Measurements from ENCODE around the gene THEM5. TPM values are rescaled to one million over a fixed set of nuclear protein-coding genes. Genes with fewer than 3 reads are reported as not detected.

THEM5 gene
- total and polyA plus RNA-seq, 10 of the 15 experiments (the other 5 are each of a cell fraction or from before 2014, with no cell fraction given) = 0.16 TPM; not detected in 9

DNA sequence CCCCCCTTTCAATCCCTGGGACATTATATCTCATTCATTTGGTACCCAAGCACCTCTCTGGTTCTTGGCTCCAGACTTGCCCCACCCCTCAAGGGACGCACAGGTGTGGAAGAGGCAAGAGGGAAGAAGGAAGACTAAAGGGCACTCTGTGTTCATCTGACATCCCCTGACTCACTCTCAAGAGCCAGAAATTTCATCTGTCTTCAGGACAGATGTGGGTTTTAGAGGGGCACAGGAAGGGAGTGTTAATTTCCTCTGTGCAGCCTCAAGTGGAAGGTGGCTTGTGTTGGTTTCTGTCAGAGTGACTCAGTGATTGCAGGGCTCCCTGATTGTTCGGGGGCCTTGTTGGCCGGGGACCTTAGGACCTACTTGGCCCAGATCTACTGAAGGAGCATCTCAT, 16.3 kb downstream of the THEM5 start:
- in situ Hi-C loops (cut with MboI) = loop anchor here (5.0 to 10.0 kb wide), 3 partner anchors 245 to 542 kb away; no protein-coding TSS in a partner anchor
- H3K27me3 ChIP-seq (replicated peaks in 1 of 2; ENCODE audit: control insufficient read depth in 2 of 2, insufficient read depth in 2 of 2, low read length in 1 of 2) = peaks cover 0 to 8% of the 10 kb centered on the region in 2 experiments
- DNase-seq (ENCODE audit: low read depth, low spot score) (no peak), FAIRE-seq (no peak), ATAC-seq (no peak)
- 67% methylated on average over 3 of the region's 3 CpGs for WGBS (ENCODE audit: insufficient coverage, insufficient replicate concordance, low lambda C conversion rate, missing lambda C conversion rate)
- no peak overlapping the region for H3K4me2 ChIP-seq (ENCODE audit: control insufficient read depth, insufficient read depth)
- no peak overlapping the region for H3K27ac ChIP-seq (ENCODE audit: control insufficient read depth, insufficient read depth)
- H3K9ac ChIP-seq (ENCODE audit: control insufficient read depth, insufficient read depth, low read length) = no peak overlapping the region
- H3K36me3 ChIP-seq (ENCODE audit: control insufficient read depth in 2 of 2, insufficient read depth in 2 of 2, low read length in 1 of 2) = no peaks in the 10 kb centered on the region
- H3K9me3 ChIP-seq (replicated peaks; ENCODE audit: control insufficient read depth, insufficient read depth, low read length) = no peaks in the 10 kb centered on the region
- CTCF ChIA-PET = interaction anchor here (0.6 to 2.8 kb wide), 24 partner anchors 8 to 790 kb away, joined by 3 to 20 read pairs (median 3); partner anchors contain the start of genes C1orf56, MRPL9, RIIAD1 and TDRKH
- intact Hi-C loops (cut with micrococcal nuclease; ENCODE audit: unreplicated experiment) = loop anchor here (2.0 to 10.0 kb wide), 3 partner anchors 122 to 302 kb away; partner anchors contain the start of gene CELF3
- POLR2A ChIA-PET = interaction anchor here (0.5 to 1.4 kb wide), 4 partner anchors 22 to 1547 kb away, joined by 3 to 6 read pairs (median 4); no protein-coding TSS in a partner anchor
- no peak overlapping the region for H2AFZ ChIP-seq (ENCODE audit: control insufficient read depth, low read depth, low read length)
- no peak overlapping the region for H3K4me3 ChIP-seq
- no TSS peak for BruUV-seq (replicated peaks)
- no peaks in the 10 kb centered on the region for H3K79me2 ChIP-seq (ENCODE audit: control insufficient read depth, insufficient read depth, low read length)
- SMC1A ChIA-PET (ENCODE audit: uncharacterized antibody, unreplicated experiment) = interaction anchor here (0.5 to 3.8 kb wide), 20 partner anchors 8 to 536 kb away, joined by 3 to 16 read pairs (median 3); partner anchors contain the start of gene MRPL9
- RAD21 ChIA-PET (ENCODE audit: unreplicated experiment) = interaction anchor here (0.6 to 1.4 kb wide), 13 partner anchors 9 to 585 kb away, joined by 3 to 10 read pairs (median 4); partner anchors contain the start of gene MRPL9
- H3K4me1 ChIP-seq (ENCODE audit: control insufficient read depth, insufficient read depth, low read length) = peaks cover 10% of the 10 kb centered on the region; the same call in 1 of the 2 replicates
- H4K20me1 ChIP-seq (ENCODE audit: control insufficient read depth, insufficient read depth) = peaks cover 5% of the 10 kb centered on the region; the same call in 1 of the 2 replicates
- TF ChIP-seq ASH2L (IDR thresholded peaks at IDR 0.05; ENCODE audit: borderline replicate concordance, low read depth) (no peak), STAT3 (IDR thresholded peaks at IDR 0.05; ENCODE audit: low read depth, low read length) (no peak), RUNX3 (IDR thresholded peaks at IDR 0.05; ENCODE audit: low read length) (no peak), ATF7 (IDR thresholded peaks at IDR 0.05; ENCODE audit: low read depth) (no peak), ZNF384 (IDR thresholded peaks at IDR 0.05; ENCODE audit: borderline replicate concordance, low read depth, low read length) (no peak), BACH1 (IDR thresholded peaks at IDR 0.05; ENCODE audit: borderline replicate concordance) (no peak), NFXL1 (IDR thresholded peaks at IDR 0.05; ENCODE audit: borderline replicate concordance) (no peak), SUPT20H (IDR thresholded peaks at IDR 0.05; ENCODE audit: borderline replicate concordance, control insufficient read depth, low read depth, low read length) (no peak)
- TF ChIP-seq, protein P1, sequence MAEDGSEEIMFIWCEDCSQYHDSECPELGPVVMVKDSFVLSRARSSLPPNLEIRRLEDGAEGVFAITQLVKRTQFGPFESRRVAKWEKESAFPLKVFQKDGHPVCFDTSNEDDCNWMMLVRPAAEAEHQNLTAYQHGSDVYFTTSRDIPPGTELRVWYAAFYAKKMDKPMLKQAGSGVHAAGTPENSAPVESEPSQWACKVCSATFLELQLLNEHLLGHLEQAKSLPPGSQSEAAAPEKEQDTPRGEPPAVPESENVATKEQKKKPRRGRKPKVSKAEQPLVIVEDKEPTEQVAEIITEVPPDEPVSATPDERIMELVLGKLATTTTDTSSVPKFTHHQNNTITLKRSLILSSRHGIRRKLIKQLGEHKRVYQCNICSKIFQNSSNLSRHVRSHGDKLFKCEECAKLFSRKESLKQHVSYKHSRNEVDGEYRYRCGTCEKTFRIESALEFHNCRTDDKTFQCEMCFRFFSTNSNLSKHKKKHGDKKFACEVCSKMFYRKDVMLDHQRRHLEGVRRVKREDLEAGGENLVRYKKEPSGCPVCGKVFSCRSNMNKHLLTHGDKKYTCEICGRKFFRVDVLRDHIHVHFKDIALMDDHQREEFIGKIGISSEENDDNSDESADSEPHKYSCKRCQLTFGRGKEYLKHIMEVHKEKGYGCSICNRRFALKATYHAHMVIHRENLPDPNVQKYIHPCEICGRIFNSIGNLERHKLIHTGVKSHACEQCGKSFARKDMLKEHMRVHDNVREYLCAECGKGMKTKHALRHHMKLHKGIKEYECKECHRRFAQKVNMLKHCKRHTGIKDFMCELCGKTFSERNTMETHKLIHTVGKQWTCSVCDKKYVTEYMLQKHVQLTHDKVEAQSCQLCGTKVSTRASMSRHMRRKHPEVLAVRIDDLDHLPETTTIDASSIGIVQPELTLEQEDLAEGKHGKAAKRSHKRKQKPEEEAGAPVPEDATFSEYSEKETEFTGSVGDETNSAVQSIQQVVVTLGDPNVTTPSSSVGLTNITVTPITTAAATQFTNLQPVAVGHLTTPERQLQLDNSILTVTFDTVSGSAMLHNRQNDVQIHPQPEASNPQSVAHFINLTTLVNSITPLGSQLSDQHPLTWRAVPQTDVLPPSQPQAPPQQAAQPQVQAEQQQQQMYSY (CRISPR knock-in tag; IDR thresholded peaks at IDR 0.05) = no peak
- TF ChIP-seq, protein P2, sequence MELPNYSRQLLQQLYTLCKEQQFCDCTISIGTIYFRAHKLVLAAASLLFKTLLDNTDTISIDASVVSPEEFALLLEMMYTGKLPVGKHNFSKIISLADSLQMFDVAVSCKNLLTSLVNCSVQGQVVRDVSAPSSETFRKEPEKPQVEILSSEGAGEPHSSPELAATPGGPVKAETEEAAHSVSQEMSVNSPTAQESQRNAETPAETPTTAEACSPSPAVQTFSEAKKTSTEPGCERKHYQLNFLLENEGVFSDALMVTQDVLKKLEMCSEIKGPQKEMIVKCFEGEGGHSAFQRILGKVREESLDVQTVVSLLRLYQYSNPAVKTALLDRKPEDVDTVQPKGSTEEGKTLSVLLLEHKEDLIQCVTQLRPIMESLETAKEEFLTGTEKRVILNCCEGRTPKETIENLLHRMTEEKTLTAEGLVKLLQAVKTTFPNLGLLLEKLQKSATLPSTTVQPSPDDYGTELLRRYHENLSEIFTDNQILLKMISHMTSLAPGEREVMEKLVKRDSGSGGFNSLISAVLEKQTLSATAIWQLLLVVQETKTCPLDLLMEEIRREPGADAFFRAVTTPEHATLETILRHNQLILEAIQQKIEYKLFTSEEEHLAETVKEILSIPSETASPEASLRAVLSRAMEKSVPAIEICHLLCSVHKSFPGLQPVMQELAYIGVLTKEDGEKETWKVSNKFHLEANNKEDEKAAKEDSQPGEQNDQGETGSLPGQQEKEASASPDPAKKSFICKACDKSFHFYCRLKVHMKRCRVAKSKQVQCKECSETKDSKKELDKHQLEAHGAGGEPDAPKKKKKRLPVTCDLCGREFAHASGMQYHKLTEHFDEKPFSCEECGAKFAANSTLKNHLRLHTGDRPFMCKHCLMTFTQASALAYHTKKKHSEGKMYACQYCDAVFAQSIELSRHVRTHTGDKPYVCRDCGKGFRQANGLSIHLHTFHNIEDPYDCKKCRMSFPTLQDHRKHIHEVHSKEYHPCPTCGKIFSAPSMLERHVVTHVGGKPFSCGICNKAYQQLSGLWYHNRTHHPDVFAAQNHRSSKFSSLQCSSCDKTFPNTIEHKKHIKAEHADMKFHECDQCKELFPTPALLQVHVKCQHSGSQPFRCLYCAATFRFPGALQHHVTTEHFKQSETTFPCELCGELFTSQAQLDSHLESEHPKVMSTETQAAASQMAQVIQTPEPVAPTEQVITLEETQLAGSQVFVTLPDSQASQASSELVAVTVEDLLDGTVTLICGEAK (IDR thresholded peaks at IDR 0.05; ENCODE audit: borderline replicate concordance) = no peak

All from GM12878 (cell line).